Fibroblast of villous mesenchyme (primary cell): ENCODE results near the gene ZDHHC11. TPM values are rescaled to one million over a fixed set of nuclear protein-coding genes. Genes with fewer than 3 reads are reported as not detected.

Experiments
- DNase-seq: peaks from one replicate; pipeline ENCODE4 v3.0.0-alpha.2; 2010; ENCODE audit warnings: low read depth
- H3K4me3 ChIP-seq: 2 replicates; pipeline ENCODE4 v1.5.1; 2011; ENCODE audit warnings: low read depth, mild to moderate bottlenecking, low read length
- CTCF ChIP-seq: IDR thresholded peaks from 2 replicates; pipeline ENCODE4 v1.5.1; 2012; ENCODE audit warnings: low read depth, mild to moderate bottlenecking, low read length; ENCODE audit not compliant: insufficient read depth
- total RNA-seq: library from RNA; depleted of rRNA; stranded (reverse); fragments of >200 nt; gene quantifications from 2 replicates; pipeline ENCODE4 v1.2.3, GENCODE V29; 2012

ZDHHC11 gene
- total RNA-seq, 1 donor: 0.86 TPM

- no peak overlapping the region for H3K4me3 ChIP-seq
- TF ChIP-seq CTCF: no peak
- no peak for DNase-seq
These were observed 12.5 kb upstream of the ZDHHC11 start for GRCh38 chr5:863244-863805.

GRCh38 chr5:862367-863243 is 11.8 kb upstream of the ZDHHC11 start:
- TF ChIP-seq CTCF: no peak
- H3K4me3 ChIP-seq: no peak overlapping the region
- no peak for DNase-seq

DNA sequence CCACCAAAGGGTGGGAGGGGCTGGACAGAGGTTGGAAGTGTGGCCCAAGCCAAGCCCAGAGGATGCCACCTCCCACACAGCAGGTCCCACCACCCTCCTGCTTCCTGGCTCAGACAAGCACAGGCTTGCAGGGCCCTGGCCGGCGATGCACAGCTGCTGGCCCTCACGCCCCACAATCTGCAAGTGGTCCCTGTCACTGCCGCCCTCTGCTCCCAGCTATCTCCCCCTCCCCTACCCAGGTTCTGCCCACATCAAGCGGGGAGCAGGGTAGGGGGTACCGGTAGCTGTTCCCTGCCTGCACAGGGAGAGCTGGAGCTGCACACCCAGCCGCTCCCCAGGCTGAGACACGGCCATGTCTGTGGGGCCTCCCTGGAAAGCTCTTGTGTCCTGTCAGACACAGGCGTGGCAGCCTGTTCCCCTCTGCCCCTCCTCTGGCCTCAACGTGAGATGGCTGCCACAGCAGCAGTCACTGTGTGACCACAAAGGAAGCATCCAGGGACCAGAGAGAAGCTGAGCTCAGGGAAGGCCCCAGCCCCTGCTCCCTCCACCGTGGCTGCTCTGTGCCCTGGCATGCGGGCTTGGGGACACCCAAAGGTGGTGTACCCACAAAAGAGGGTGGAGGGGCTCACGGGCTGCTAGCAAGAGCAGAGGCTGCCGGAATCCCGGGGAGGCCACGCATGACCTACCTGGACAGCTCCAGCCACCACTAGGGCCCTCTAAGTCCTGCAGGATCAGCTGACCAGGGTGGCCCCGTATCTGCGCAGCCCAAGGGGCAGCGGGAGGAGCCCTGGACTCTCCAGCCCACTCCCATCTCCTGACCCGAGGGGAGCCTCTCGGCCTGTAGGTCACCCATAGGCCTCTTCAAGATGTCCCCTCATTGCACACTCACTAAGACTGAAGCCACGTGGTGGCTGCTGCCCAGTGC is 10.9 kb upstream of the ZDHHC11 start:
- H3K4me3 ChIP-seq: no peak overlapping the region
- DNase-seq: no peak
- TF ChIP-seq CTCF: no peak

GRCh38 chr5:860506-861150 is 9.8 kb upstream of the ZDHHC11 start:
- no peak for TF ChIP-seq CTCF
- H3K4me3 ChIP-seq: no peak overlapping the region
- DNase-seq: no peak

- no peak for TF ChIP-seq CTCF
- no peak for DNase-seq
- H3K4me3 ChIP-seq: no peak overlapping the region
These were observed 9.1 kb upstream of the ZDHHC11 start for GRCh38 chr5:859798-860296.

DNA sequence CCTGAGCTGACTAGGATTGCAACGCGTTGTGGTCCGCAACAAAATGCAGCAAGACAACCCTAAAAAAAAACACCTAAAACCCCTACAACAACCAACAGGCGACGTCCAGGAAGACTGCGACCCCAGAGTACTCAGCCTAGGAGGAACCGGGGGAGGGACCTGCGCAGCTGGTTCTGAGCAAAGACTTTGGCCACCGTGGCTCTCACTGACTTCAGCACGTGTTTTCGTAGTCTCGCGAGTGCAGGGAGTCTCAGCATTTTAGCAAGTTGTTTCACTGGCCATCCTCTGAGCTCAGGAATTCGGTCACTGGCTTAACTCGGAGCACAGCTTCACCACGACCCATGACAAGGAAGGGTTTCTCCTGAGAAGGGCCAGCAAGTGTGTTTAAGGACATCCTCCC is 8.6 kb upstream of the ZDHHC11 start:
- H3K4me3 ChIP-seq: no peak overlapping the region
- no peak for DNase-seq
- no peak for TF ChIP-seq CTCF
